ENCODE results near the gene KRTAP6-3.

The KRTAP6-3 gene, protein sequence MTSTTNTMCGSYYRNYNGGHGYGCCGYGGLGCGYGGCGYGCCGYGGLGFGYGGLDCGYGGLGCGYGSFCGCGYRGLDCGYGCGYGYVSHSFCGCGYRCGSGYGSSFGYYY

DNA sequence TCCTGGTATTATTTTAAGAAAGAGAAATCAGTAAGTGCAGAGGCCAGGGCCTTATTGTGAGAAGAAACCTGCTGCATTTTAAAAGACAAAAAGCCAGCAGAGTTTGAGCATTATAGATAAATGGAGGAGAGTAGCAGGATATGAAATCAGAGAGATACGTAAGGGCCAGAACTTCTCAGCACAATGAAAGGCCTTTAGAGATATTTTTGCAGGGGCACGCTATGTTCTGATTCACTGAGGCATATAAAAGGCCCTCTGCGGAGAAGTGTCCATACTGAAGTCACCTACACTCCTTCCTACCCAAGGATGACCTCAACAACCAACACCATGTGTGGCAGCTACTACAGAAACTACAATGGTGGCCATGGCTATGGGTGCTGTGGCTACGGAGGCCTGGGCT is at the start of gene KRTAP6-3:
Gene KRTAP6-3, plus strand, starts transcription at position 301 of the 400 bp plus-strand sequence. Its CDS starts 6 bp downstream, at position 307.
- DNase-seq (ENCODE audit: low read depth) = no peak

DNA sequence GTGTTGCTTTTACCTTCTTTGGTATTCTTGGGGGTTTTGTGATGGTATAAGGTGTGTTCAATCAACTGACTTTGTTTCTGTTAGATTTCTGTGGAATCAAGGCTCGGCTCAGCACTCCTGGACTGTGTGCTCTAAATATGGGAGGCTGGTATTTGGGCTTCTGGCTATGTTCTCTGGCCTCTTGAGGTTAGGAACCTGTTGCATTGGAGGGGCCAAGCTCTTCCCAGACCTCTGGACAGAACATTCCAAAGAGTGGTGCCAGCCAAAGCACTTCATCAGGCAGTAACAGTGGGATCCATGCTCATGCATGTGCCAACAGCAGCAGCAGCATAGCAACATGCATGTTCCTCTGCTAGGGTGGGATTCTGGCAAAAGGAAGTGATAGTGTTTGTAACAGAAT is 39.5 kb upstream of the KRTAP6-3 start:
- DNase-seq (ENCODE audit: low read depth) = no peak

DNA sequence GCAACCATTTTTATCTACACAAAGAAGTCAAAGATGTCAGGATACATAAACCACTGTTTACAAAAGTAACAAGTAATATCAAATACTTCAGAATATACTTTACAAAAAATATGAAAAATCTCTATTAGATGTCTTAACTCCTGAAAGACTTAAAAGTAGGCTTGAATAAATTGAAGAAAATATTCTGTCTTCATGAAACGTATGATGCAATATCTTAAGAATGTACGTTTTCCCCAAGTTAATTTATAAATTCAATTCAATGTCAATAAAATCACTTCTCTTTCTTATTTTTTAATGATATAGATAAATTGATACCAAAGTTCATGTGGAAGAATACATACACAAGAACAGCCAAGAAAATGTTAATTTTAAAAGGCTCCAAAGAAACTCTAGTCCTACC is 37.1 kb upstream of the KRTAP6-3 start:
- no peak for DNase-seq (ENCODE audit: low read depth)

DNA sequence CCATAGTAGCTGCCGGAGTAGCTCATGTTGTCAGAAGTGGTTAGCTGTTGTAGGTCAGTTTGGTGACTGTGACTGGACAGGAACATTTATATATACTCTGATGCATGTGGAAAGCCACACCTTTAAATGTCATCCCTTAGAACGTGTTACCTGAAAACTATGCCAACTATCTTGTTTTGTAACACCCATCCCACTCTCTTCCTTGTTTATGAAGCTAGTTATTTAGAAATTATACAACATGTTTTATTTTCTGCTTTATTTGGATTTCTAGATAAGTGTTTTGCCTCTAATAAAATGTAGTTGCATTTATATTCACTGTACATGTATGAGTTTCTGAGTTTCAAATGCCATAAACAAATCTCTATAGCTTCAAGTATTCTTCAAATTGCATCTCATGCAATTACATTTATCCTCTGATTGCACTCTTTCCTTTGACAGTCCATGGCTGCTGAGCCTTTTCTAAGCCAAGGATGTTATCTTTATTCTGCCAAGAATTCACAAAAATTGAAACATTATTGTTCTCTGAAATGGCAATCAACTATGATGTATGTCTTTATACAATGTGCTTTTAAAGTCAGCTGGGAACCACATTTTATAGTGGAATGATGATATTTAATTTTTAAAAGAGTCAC is 30.9 kb upstream of the KRTAP6-3 start, which contains the start of gene KRTAP19-7:
Gene KRTAP19-7, minus strand, starts transcription at position 51 of the 632 bp plus-strand sequence. Its CDS starts 25 bp downstream, at position 26.
- no peak for DNase-seq (ENCODE audit: low read depth)

DNA sequence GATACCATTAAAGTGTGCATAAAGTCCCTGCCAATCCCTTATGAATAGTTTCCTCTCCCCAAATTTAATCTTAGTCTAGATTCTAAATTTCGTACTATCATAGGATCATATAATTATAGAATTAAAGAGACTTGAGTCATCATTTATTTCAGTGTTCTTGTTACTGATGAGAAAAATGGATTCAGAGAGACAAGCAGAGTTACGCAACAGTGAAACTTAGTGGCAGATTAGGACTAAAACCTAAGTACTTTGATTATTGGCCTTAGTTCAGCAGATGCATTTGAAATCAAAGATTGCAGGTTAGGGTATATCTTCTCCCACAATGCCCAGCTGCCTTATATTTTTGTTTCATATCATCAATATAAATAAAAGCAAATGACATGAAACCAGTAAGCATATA is 30.3 kb upstream of the KRTAP6-3 start:
- no peak for DNase-seq (ENCODE audit: low read depth)

DNA sequence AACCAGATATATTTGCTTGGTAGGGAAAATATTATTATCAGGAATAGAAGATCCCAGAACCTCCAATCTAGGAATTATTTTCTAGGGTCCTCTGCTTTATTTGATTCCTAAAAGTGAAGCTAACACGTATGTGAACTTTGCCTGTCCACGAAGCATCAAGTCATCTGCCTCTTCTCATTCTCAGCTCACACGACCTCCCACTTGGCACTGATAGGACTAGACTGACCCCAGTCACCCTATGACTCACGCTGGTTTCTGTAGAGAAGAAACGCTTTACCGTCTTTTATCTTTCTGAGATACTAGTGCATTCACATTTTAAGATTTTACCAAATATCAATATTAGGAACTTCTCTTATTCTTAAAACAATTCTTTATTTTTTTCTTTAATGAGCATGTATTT is 29.2 kb upstream of the KRTAP6-3 start:
- no peak for DNase-seq (ENCODE audit: low read depth)

DNA sequence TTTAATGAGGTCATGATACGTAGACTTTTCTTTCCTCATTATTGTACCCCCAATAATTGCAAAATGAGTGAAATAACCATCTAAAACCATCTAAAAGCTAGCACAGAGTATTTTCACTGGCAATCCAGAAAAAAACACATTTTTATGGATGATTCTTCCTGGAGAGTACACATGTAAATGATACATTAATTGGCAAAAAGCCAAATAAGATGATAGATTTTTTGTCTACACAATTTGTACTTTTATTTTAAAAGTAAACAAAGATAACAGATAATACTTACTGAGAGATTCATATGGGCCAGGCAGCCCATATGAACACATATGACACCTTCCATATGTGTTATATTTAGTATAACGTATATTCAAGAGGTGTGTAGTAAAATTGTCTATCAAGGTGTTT is 28.6 kb upstream of the KRTAP6-3 start:
- no peak for DNase-seq (ENCODE audit: low read depth)

DNA sequence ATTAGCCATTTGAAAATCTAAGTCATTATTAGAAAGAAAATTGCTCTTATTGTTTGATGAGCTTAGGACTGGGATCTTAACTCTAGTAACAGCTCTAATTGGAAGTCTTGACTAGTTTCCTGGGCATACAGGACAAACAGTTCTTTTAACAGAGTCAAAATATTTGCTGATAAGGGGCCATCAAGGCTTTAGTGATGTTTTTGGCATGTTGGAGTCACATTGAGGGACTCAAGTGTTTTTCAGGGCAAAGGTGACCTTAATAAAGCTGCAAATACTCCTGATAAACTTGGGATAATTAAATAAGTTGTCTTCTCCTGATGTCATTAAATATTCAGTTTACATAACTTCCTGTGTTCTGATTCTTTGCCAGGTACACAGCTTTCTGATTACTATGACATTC is 24.6 kb upstream of the KRTAP6-3 start:
- DNase-seq (ENCODE audit: low read depth) = no peak

DNA sequence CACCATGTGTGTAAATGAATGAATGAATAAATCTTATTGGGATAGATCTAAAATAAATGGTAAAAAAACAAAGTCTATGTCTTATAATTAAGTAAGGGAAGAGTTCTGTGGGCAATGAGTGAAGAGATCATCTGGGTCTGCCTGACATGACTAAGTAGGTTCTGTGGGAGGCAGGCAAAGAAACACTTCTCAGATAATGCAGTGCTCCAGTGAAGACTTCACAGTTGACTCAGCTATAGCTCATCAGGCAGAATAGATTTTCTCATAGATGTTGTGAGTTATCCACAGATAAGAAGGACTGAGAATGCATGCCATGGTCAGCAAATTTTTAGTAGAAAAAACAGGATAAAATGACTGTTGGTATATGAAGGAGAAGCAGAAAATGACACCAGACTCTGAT is 14.5 kb upstream of the KRTAP6-3 start:
- DNase-seq (ENCODE audit: low read depth) = no peak

DNA sequence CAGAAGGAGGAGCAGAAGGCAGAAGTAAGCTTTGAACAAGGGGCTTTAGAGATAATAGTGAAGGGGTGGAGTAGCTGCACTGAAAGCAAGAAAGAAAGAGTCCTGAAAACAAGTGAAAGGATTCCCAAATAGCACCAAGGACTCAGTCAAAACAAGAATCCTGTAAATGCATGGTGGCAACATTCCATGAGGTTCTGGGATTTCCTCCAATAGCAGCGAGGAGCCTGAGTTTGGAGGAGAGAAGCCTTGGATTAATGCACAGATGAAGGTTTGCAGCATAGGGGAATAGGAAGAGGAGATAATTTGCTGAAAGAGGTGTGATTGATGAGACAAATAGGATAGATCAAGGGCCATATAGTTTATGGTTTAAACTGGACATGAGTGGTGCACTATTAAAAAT is 12.9 kb upstream of the KRTAP6-3 start:
- no peak for DNase-seq (ENCODE audit: low read depth)

DNA sequence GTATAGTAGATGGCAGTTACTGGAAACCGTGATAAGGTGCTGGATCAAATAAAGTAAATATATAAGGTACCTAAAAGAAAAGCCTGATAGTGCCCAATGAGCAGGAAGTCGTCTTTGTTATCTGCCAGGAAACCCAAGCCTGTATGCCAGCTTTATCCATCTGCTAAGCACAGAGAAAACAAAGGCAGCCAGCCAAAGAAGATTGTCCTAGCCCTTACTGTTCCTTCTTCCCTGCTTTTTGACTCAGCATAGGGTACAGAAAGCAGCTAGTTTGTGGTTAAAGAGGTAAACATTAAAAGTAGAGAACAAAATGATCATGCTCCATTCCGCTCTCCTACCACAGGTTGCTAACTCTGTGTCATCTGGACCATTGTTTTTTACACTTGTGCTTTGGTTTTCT is 12.1 kb upstream of the KRTAP6-3 start:
- no peak for DNase-seq (ENCODE audit: low read depth)

DNA sequence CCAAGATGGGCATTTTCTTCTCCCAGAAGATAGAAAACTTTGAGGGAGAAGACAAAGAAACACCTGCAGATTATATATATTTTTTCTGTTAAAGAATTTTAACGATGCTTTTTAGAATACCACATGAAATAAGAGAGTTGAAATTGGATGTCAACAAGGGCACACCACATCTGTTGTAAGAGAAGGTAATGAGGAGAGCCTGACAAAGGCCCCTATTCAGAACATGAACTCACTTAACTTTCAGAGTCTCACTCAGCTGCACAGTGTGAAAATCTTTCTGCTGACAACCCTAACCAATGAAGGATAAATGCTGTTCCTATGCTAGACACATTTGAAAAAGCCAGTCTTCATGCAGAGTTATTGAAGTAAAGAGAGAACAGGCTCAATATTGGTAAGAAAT is 9.4 kb upstream of the KRTAP6-3 start:
- DNase-seq (ENCODE audit: low read depth) = no peak

DNA sequence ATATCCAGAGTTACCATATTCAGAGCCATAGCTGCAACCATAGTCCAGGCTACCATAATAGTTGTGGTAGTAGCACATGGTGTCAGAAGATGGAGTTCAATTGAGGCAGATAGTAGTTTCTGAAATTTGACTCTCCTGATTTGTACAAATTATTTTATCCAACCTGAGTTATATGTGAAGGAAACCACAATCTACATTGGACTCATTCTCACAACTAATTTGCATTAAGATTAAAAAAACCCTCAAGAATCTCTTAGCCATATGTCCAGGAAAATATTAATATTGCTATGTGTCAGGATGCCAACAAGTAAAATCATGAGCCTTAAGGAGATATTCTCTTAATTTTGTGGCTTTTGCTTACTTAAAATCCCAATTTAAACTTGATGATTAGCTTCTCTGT is 1.9 kb upstream of the KRTAP6-3 start, which contains the start of gene KRTAP22-2:
Gene KRTAP22-2, minus strand, starts transcription at position 101 of the 400 bp plus-strand sequence.
- no peak for DNase-seq (ENCODE audit: low read depth)

DNA sequence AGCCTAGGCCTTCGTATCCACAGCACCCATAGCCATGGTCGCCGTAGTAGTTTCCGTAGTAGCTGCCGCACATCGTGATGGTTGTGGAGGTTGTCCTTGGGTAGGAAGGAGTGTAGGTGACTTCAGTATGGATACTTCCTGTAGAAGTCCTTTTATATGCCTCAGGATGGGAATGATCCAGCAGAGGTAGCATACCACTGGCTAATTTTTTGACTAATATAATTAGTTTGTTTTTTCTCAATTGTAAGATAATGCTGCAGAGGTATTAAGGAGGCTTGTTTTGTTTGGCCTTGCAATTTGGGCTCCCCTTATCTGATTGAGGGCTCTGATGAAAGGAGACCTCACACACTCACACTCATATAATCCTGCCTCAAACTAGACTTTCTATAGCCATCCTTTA is 6.6 kb downstream of the KRTAP6-3 start, which contains the start of gene KRTAP6-2:
Gene KRTAP6-2, minus strand, starts transcription at position 101 of the 400 bp plus-strand sequence. Its CDS starts 28 bp downstream, at position 73.
- DNase-seq (ENCODE audit: low read depth) = no peak

DNA sequence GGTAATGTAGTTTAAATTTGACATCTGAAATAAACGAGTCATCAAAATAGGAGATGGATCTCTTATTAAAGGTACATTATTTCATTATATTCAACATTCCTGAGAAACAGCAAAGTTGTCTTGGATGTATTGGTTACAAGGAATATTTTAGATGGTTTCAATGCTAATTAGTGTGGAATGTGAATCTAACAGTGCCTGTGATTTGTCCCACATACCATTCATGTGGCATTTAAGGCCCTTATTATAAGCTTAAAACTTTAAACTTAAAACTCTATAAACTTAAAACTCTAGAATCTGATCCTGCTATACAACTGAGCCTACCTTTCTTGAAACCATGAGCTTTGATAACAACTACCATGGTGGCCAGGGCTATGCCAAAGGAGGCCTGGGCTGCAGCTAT is 8.5 kb downstream of the KRTAP6-3 start, which contains the start of gene KRTAP22-1:
Gene KRTAP22-1, plus strand, starts transcription at position 301 of the 400 bp plus-strand sequence.
- DNase-seq (ENCODE audit: low read depth) = no peak

DNA sequence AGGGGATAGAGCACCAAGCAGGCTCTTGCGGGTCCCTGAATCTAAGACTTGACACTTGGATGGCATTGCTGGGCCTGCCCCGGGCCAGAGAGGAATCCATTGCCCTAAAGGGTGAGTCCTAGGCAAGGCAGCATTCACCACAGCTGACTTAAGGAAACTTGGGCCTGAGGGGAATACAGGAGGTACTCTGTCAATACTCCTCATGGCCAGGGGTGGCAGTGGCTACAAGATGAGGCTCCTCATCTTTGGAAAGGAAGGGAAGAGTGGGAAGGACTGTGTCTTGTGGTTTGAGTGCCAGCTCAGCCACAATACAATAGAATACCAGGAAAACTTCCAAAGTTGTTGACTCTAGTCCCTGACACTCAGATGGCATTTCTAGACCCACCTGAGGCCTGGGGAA is 13.7 kb downstream of the KRTAP6-3 start:
- DNase-seq (ENCODE audit: low read depth) = no peak

DNA sequence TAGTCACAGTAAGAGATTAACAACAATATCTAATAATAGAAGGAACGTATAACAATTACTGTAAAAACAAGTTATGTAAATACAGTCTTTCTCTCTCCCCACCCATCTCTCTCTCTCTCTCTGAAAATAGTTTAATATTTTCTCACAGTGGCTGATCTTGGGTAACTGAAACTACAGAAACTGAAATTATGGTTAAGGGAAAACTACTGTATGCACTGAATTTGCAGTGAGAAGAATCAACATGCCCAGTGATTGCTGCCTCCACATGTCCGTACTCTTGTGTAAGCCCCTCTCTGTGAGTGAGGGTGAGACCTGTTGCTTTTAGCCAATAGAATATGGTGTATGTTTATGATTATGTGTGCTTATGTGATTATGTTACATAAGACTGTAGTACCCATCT is 19.9 kb downstream of the KRTAP6-3 start:
- no peak for DNase-seq (ENCODE audit: low read depth)

DNA sequence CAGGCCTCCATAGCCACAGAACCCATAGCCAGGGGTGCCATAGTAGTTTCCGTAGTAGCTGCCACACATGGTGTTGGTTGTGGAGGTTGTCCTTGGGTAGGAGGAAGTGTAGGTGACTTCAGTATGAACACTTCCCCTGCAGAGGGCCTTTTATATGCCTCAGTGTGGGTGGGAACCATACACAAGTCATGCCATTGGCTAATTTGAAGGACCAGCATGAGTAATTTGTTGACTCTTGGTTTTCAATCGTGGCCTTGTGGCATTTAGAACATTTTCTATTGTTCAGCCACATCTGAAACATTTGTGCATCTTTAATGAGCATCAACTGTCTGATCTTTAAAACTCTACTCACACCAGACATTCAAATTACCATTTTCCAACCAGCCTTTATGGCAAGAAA is 21.6 kb downstream of the KRTAP6-3 start, which contains the start of gene KRTAP6-1:
Gene KRTAP6-1, minus strand, starts transcription at position 95 of the 400 bp plus-strand sequence. Its CDS starts 26 bp downstream, at position 69.
- DNase-seq (ENCODE audit: low read depth) = no peak

DNA sequence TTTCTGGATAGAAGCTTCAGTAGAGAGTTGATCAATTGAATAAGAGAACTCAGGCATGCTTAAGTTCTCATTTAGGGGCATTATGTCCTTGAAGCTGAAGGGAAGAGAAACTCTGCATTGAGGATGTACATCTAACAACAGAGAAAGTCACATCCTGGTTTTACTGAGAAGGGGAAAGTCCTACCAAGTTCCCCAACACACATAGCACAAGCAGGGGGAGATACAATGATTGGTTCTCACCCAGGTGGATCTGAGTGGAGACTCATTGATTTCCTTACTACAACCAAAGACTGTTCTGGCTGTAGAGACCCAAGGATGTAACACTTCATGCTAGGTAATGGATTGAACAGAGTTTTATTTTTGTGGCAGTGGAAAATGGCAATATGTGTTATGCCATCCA is 23.0 kb downstream of the KRTAP6-3 start:
- DNase-seq (ENCODE audit: low read depth) = no peak

DNA sequence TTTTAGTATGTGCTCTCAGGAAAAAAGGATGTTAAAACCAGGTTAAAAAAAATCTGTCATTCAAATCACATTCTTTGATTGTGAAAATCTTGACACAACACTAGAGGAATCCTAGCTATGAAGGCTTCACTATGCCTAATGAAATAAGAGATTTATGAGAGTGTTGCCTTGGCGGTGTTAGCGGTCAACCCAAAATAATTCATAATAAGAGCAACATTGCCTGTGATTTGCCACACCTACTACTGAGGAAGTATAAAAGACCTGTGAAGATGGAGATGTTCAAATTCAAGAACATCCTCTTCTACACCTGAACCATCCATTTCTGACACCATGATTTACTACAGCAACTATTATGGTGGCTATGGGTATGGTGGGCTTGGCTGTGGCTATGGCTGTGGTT is 23.9 kb downstream of the KRTAP6-3 start, which contains the start of gene KRTAP20-1:
Gene KRTAP20-1, plus strand, starts transcription at position 301 of the 400 bp plus-strand sequence. Its CDS starts 30 bp downstream, at position 331.
- no peak for DNase-seq (ENCODE audit: low read depth)

DNA sequence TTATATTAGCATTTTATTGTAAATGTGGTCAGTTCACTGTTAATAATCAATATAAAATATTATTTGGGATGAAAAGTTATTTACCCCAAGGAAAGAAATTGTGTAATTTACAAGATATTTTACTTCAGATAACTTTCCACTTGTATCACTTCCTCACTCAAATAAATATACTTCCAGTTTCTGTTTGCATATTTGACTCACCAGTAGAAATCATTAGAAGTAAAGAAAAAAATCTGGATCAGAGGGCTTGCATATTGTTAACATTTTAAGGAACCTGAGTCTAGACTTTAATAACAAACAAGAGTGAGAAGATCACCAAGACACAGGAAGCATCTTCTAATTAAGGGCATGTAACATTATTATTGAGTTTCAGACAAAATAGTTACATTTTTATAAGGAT is 27.8 kb downstream of the KRTAP6-3 start:
- no peak for DNase-seq (ENCODE audit: low read depth)

DNA sequence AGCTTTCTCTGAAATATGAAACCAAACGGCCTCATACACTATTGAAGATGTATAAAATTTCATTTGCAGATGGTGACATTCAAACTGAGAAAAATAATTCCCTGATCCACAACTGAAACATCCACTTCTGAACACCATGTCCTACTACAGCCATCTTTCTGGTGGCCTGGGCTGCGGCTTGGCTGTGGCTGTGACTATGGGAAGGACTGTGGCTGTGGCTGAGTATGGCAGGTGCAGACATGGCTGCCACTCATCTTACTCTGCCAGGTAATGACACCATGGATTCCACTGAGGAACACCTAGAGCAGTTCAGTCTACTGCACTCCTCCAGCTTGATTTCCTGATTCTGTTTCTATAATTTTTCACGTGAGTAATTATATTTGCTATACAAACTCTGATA is 28.3 kb downstream of the KRTAP6-3 start, which contains the start of gene KRTAP20-4:
Gene KRTAP20-4, plus strand, starts transcription at position 106 of the 400 bp plus-strand sequence.
- no peak for DNase-seq (ENCODE audit: low read depth)

DNA sequence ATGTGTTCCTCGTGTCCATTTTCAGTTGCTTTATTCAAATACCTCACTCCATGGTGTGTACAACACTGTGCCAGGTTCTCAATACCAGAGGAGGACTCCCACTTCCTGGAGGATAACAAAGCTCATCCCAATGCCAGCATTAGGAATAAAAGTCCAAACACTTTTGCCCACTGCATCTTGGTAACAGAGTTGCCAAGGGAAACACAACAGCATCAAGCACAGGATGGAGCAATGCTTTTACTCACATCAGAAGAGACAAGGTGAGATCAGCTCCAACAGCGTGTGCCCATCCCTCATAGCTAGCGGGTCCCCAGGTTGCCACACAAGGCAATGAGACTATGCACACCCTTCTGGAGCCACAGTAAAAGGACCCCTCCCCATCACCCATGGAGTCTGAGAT is 31.1 kb downstream of the KRTAP6-3 start:
- no peak for DNase-seq (ENCODE audit: low read depth)

Data from stimulated activated CD8-positive, alpha-beta memory T cell treated with anti-CD3 and anti-CD28 coated beads, Interleukin-15, amount 100 ng/mL, for 24 hours (primary cell).